NOMO-1 (cell line): ENCODE data around the gene DPF3.

Experiments
- DNase-seq, 2 experiments: peaks; one replicate each; lab custom pipeline; 2025; ENCODE audit not compliant: unreplicated experiment in 2 of 2; lab: John Stamatoyannopoulos, UW

DPF3 gene

DNA sequence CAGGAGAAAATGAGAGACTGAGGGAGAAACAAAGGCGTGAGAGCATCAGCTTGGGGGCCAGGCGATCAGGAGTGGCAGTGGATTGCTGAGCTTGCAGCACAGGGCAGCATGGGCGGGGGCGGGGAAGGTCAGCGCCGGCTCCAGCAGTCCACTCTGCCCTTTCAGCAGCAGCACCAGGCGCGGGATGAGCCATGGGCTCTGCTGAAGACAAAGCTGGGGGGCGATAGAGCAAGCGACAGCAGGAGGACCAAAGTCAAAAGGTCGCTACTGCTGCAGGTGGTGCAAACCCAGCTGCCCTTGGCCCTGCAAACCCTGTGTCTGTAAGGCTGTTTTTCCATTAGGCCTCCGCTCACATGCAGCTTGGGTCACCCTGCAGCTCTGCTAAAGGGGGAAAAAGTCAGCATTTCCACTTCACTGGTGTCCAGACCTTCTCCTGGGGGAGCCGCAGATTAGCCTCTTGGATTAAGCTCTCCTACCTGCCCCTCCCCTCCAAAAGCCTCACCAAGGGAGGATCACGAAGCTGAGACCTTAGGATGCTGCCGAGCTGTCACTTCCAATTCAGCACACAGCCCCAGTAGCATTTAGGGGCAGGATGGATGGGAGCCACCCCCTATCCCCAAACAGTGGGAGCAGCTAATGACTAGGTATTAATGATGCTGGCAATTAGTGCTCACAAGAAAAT lies 204.8 kb downstream of the DPF3 start:
- no peak for DNase-seq

DNA sequence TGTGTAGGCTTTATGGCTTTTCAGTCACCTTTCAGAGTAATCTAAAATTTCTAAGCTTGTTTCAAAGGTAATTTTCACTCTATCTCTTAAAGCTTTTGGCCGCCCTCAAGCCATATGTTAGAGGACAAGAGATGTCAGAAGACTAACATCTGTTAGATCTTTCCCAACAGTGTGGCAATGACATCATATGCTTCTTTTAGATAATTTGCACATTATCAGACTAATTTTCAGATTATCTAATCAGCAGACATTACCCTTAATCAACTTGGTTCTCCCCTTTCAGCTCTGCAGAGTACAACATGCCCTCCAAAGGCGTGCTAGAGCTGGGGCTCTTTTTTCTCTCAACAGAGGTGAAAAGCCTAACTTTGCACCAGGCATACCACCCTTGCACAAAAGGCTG lies 207.1 kb downstream of the DPF3 start:
- DNase-seq = no peak

DNA sequence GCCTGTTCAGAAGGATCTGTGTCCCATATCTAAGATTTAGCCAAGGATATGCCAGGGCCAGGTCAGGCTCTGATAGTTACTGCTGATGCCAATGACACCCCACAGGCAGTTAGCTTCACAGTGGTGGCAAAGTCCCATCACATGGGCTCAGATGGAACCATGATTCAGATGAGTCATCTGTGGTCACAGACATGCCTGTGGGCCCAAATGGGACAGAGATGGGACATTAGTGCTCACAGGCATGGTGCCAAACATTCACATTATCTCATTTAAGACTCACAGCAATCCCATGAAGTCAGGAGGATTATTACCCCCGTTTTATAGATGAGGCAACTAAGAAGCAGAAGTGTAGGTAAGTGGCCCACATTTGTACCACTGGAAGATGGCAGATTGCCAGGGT lies 207.8 kb downstream of the DPF3 start:
- no peak for DNase-seq

DNA sequence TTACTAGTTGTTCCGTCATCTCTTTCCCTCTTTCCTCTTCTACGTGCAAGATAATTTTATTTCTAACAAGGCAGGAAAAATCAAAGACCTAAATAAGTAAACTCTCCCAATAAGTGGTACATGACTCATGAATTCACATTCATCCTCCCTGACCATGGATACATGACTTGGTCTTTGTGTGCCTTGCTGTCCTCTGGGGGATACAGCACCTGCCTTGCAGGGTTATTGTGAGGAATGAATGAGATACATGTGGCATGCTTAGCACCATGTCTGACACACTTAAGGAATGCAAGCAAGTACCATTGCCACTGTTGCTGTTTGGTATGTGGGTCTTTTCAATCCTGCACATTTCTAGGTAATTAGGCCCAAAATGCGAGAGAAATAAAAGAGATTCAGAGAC lies 208.4 kb downstream of the DPF3 start:
- DNase-seq = no peak

DNA sequence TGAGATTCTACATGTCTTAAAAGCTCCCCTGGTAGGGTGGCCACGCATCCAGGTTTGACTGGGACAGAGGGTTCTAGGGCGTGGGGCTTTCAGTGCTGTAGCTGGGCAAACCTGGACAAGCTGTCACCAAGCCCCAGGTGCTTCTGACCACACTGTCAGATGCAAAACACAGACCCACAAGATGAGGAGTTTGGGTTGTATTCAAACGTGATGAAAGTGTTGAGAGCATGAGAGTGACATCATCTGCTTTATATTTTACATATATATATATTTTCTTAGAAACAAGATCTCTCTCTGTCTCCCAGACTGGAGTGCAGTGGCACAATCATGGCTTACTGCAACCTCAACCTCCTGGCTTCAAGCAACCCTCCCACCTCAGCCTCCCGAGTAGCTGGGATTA lies 210.1 kb downstream of the DPF3 start:
- no peak for DNase-seq

DNA sequence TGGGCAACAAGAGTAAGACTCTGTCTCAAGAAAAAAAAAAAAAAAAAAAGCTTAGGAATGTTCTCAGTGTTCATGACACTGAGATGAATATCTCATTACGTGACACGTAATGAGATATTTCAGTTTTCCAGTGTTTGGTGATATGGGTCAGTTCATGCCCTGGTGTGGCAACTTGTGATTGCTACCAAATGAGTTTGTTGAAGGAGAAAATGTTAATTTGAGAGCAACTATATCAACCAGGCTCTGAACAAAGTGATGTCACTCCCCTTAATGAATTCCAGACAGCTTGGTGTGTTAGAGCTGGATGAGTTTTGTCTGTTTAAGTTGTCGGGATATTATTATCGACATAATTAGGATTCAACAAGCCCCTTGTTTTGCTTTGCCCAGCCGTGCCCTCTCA lies 211.7 kb downstream of the DPF3 start:
- DNase-seq = no peak

DNA sequence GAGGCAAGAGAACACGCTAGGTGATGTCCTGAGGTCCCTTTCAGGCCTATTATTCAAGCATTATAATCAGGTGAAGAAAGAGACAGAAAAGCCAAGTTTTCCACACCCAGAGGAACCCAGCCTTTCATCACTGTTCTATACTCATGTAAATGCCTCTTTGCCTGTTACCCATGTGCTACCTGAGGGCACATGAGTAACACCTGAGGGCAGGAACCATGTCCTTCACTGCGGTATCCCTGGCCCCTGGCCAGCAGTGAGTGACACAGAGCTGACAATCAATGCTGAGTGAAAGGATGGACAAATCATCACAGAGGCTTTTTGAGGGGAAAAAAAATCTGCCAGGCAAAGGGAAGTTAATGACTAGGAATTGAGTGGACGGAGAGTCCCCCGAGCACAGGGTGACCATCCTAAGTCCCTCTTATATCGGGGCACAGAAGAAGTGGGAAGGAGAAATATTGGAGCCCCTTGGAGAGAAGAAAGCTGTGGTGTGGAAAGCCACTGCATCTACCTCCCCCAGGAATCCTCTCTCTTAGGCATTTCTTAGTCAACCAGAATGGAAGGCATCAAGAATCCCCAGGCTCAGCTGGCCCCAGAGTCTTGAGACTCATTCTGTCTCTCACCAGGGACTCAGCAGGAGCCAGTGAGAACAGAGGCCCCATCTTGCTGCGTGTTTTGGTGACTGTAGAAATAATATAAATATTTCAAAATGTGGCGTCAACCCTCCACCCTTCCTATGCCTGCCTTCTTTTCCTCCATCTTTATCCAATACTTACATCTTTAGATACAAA lies 212.9 kb downstream of the DPF3 start:
- DNase-seq = no peak

DNA sequence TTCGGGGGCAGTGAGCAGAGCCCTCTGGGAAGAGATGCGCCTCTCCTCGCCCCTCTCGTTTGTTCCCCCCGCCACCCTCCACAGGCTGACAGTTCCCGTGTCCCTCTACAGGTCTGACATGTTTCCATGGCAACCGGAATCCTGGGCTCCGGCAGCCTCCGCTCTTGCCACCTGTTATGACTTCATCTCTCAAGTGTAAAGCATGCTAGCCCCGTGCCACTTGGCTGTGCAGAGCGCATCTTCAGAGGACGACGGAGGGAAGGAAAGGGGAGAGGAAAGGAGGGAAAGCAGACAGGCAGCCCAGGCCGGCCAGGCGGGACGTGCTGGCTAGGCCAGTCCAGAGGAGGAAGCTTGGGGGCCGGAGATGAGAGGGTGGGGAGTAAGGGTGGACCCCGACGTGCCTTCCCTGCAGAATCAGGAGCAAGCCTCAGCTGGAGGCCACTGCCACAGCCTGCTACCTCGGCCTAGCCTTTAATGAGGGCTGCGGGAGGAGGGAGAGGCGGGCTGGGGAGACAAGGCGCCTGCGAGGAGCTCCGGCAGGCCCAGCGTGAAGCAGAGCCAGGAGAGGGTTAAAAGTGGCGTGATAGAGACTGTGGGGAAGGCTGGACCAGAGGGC lies 214.3 kb downstream of the DPF3 start:
- DNase-seq = no peak

DNA sequence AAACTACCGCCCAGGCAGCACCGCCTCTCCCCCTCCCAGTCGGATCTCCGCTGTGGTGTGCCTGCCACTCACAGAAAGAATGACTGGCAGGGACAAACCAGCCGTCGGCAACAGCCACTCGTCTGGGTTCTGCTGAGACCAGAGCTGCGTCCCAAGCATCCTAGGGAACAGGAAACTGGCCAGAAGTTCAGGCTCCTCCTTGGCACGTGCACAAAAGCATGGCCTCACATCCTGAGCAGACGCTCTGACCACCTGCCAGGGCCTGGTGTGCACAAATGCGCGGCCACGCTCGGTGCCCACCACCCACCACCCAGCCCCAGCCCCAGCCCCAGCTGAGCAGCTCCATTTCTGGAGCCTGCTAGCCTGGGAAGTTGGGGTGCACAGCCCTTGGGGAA lies 214.8 kb downstream of the DPF3 start:
- DNase-seq = no peak

DNA sequence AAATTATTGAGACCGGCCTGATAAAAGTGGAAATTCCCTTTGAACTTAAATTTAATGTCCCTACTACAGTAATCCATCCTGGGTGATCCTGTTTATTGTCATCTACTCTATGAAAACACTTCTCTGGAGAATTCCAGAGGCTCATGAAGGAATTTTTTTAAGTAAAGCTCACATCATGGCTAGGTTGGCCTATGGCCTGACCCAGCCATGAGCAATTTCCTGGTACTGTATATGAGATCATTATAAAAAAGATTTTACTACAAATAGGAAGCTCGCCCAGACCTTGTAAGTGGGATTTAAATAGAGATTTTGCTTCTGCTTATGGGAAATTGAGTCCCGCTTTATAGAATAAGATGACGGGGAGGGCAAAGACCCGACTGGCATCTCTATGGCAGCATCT lies 215.5 kb downstream of the DPF3 start:
- no peak for DNase-seq

DNA sequence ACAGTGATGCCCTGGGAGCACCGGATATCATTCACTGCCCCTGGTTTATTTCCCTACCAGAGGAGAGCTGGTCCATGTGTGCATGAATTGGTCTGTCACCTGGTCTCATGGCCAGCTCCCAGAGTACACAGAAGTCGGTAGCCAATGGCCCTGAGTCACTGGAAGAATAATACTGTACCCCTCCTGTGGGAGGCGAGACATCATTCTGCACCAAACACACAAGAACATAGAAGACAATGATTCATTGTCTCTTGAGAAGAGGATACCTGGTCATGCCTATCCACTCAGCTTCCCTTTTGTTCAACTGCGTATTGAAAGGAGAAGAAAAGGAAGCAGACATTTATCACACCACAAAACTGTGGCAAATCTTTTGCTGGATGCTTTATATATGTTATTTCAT lies 216.2 kb downstream of the DPF3 start:
- DNase-seq = no peak

DNA sequence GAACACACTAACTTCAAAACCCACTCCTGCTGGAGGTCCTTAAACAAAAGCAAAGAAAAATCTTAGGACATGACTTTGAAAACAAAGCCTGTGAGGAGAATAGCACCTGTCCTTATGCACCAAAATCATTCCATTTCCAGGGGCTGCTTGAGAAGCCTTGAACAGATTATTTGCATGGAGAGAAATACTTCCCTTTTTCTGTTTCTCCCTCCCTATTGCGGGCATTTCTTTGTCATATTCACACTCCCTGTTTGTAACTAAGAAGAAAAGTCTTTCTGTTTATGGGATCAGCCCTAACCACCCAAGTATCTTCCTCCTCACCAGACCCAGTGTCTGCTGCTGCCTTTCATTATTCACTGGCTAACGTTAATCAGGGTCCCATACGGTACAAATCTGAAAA lies 218.8 kb downstream of the DPF3 start:
- peak in 1 of 2 experiments; percentile 10 for DNase-seq

DNA sequence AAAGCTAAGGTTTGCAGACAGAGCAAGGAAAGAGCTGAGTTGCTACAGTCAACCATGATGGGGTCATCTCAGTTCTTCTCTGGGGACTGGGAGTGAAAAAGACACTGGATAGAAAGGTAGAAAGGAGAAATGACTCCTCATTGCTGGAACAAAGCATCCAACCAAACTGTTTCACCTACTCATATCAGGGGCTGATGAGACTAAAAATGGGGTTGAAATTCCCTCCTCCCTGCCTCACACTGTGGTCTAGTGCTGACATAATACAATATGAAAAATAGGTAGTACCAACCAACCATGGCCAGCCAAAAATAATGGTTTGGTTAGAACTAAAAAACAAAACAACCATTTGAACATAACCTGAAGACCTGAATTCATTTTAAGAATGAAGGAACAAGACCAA lies 220.7 kb downstream of the DPF3 start:
- DNase-seq = no peak

DNA sequence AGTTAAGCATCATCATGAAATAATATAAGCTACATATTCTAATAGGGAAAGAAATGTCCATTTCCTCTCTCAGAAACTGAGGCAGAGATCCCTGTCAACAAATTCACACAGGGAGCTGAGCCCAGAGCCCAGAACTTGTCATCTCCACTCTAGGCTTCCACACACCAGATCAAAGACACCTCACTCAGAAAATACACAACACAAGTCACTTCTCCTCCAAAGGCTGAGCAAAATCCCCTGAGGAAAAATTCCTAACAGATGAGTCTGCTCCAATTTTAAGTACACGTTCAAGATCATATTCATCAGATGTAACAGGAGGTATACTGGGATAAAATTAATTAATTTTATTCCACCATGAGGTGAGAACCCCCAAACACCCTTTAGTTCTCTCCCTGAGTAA lies 227.3 kb downstream of the DPF3 start:
- no peak for DNase-seq

DNA sequence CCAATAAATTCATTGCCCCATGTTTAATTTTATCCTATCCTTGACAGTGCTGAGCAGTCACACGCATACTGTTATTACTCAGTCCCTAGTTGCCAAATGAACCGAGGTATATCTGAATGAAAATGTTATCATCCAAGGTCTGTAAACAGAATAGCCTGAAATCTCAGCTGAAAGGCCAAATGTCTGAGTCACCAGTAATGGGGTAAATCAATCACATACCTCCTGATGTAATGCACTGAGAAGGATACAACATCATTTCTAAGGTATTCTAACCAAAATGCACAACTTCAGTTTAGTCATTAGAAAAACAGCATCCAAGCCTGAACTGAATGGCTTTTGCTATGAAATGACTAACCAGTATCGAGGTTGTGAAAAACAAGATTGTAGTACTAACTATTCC lies 228.6 kb downstream of the DPF3 start:
- no peak for DNase-seq

DNA sequence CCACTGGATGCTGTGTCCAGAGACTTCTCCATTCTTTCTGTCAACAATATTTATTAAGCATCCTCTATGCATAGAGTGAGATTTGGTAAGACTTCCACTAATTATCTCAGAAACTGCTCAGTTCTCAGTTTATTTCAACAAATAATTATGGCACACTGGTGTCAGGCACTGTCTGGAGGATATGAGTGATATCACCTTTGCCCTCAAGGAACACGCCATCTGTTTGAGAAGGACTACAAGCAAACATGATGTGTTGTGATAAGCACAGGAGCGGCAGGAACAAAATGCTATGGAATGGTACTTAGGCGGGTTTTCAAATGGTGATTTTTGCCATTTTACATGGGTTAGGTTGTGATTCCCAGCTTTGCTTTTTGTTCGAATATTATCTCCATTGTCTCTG lies 229.2 kb downstream of the DPF3 start:
- no peak for DNase-seq

DNA sequence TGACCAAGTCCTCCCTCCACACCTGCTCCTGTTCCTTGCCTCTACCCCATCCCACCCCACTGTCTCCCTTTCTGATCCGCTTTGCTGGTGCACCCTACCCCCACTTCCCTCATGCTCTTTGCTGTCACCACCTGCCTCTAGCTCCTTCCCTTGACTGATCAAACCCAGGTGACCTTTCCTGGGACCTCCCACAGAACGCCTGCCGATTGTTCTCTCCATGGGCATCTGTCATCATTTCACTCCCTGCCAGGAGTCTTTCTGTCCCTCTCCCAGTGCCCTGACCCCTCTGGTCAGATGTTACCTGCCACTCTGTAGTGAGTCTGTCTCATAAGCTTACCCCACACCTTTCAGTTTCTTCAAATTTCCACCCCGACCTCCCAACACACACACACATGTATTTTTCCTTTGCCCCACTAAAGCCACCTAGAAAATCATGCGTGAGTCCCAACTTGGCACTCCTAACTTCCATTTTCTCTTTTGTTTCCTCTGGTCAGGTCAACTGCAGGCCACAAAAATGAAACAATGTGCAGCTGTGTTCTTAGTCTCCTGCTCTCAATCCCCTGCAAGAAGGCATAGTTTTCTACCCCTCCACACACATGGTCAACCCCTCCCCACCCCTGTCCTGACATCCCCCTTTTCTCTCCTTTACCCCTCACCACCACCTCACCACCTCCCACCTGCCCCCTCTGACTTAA lies 229.8 kb downstream of the DPF3 start:
- no peak for DNase-seq

DNA sequence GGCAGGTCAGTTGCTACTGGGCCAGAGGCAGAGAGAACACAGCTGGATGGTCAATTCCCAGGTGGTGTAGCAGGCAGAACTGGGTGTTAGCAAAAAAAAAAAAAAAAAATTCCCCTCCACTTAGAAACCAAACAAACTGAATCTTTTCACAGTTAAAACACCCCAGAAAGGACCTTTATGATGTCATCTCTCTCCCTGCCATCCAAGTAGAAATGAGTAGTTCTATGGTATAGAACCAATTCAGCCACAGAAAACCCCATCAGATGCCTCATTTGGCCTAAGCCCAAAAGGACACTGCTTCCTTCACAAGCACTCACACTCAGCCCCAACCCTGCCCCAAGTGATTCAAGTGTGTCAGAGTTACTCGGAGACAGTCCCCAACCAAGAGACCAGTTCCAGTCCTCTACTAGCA lies 230.8 kb downstream of the DPF3 start:
- DNase-seq = no peak

DNA sequence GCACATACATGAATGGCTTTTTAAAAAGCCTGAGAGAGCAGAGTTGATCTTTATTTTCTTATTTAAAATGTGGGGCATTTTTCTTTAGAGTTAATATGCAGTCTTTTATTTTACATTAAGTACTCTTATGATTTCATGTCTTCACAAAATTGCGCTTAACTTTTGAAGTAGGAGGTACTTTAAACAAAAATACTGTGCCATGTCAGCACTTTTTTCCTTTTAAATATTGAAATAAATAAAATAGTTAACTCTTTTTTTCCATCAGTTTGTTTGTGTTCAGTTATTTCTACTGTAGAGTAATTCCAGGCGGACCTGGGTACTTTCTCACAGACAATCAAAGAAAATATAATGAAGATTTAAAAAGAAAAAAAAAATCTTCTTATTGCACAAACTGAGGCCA lies 231.7 kb downstream of the DPF3 start:
- no peak for DNase-seq

DNA sequence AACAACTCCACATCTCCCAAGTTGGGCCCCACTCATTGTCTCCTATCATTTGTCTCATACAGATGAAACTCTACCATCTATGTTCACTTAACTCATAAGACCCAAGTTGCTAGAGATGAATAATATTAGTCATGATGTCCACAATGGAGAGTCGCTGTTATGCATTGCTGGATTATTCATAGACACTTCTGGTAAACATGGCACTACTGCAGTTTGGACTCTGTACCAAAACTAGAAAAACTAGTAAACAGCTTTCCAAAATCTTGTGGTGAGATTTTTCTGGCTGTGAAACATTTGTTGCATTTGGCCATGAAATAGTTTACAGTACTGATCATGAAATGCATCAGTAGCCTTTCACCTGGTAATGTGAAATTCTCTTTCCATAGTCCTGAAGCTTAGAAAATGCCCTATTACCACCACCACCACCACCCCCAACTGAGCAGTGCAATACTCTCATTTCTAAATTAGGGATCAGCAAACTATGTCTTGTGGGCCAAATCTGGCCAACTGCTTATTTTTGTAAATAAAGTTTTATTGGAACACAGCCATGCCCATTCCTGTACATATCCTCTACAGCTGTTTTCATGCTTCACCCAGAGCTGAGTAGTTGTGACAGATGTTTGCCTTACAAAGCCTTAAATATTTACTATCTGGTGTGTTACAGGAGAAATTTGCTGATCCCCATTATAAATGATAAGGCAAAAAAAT lies 236.5 kb downstream of the DPF3 start:
- no peak for DNase-seq

DNA sequence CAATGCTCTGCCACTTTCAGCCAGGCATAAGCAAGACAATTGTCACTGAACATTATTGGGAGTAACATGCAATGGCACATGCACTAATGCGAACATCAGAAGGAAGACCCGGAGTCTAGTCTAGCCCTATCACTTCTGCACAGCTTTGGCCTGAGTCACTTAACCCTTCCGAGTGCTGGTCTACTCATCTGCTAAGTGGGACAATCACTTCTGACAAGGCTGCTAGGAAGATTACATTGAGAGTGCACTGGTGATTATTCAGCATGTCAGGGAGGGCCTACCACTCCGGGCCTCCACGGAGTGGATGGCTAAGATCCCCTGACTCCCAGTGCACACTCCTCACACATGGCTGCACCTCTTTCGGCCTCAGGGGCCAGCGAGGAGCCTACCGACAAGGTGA lies 240.9 kb downstream of the DPF3 start:
- no peak for DNase-seq
